Measurements from ENCODE around the gene RNF13.

GRCh38 chr3:149832086-149832485 lies 19.1 kb downstream of the RNF13 start:
- TF ChIP-seq POLR2AphosphoS5 (IDR thresholded peaks at IDR 0.05) (no peak), CTCF (IDR thresholded peaks at IDR 0.05) (no peak)

Data from prostate gland (tissue), 2 donors.